A673 (cell line): Measurements from ENCODE around the gene RICTOR. TPM values are rescaled to one million over a fixed set of nuclear protein-coding genes. Genes with fewer than 3 reads are reported as not detected.

Source experiments
- BruUV-seq: library from RNA; stranded (reverse); fragments of 400-500 nt; replicated peaks from 2 replicates; lab custom pipeline; 2021; lab: Mats Ljungman, UMichigan
- CTCF ChIA-PET: fragments of 300-600 bp; sonication (Branson Sonifier 250); formaldehyde crosslinking; loops from one replicate; lab custom pipeline; 2022; ENCODE audit warnings: antibody characterized with exemption; lab: Charles Lee
- POLR2A ChIA-PET: fragments of 300-600 bp; sonication (Branson Sonifier 250); formaldehyde crosslinking; loops from one replicate; lab custom pipeline; 2022; ENCODE audit warnings: antibody characterized with exemption; ENCODE audit not compliant: low non-redundant PET; lab: Charles Lee
- DNase-seq: peaks from one replicate; pipeline ENCODE4 v3.0.0-alpha.2; 2015; ENCODE audit warnings: low spot score
- H3K27ac ChIP-seq: fragments of 200-600 bp; sonication (generic); 2 replicates; pipeline ENCODE4 v1.5.1; 2016; ENCODE audit warnings: mixed run types, low read depth, mild to moderate bottlenecking, mixed read lengths, antibody characterized with exemption, low read length; ENCODE audit not compliant: poor library complexity, severe bottlenecking
- H3K27me3 ChIP-seq: fragments of 200-600 bp; sonication (generic); replicated peaks from 2 replicates; pipeline ENCODE4 v1.6.1; 2017; ENCODE audit warnings: mixed run types, low read depth, mild to moderate bottlenecking, mixed read lengths, antibody characterized with exemption, low read length; ENCODE audit not compliant: insufficient read depth, poor library complexity
- H3K36me3 ChIP-seq: fragments of 200-600 bp; sonication (generic); 2 replicates; pipeline ENCODE4 v1.6.1; 2016; ENCODE audit warnings: mixed run types, mild to moderate bottlenecking, mixed read lengths, antibody characterized with exemption, low read length; ENCODE audit not compliant: insufficient read depth, poor library complexity, severe bottlenecking
- H3K4me1 ChIP-seq: fragments of 200-600 bp; sonication (generic); 2 replicates; pipeline ENCODE4 v1.6.1; 2017; ENCODE audit warnings: mixed run types, mild to moderate bottlenecking, mixed read lengths, antibody characterized with exemption, low read length; ENCODE audit not compliant: insufficient read depth, poor library complexity, severe bottlenecking
- H3K4me3 ChIP-seq: fragments of 200-600 bp; sonication (generic); 2 replicates; pipeline ENCODE4 v1.5.1; 2016; ENCODE audit warnings: low read depth, mixed run types, mild to moderate bottlenecking, mixed read lengths, low read length; ENCODE audit not compliant: poor library complexity, severe bottlenecking
- H3K9me3 ChIP-seq: fragments of 200-600 bp; sonication (generic); 2 replicates; pipeline ENCODE4 v1.6.1; 2016; ENCODE audit warnings: mixed run types, low read depth, mild to moderate bottlenecking, mixed read lengths, antibody characterized with exemption, low read length; ENCODE audit not compliant: poor library complexity, severe bottlenecking
- EZH2 ChIP-seq: fragments of 200-600 bp; sonication (generic); IDR thresholded peaks from 2 replicates; pipeline ENCODE4 v1.6.1; 2017; ENCODE audit warnings: borderline replicate concordance, low read depth, mild to moderate bottlenecking, mixed read lengths, antibody characterized with exemption, low read length; ENCODE audit not compliant: poor library complexity, severe bottlenecking
- intact Hi-C: fragments of 100-400 bp; cut with micrococcal nuclease; formaldehyde crosslinking; loops from one replicate; pipeline ENCODE4 v1.10.0; 2022; ENCODE audit not compliant: unreplicated experiment
- total RNA-seq: library from RNA; stranded (reverse); gene quantifications from 2 replicates; pipeline ENCODE4 v1.2.3, GENCODE V29; 2021
- TF ChIP-seq, protein P1 (sequence below): fragments of 300-800, 200-600 bp; sonication (generic); conservative IDR thresholded peaks from 2 replicates; pipeline ENCODE4 v1.5.1; 2017; ENCODE audit warnings: low read depth, mild to moderate bottlenecking, antibody characterized with exemption, low read length, moderate library complexity, mixed read lengths

The RICTOR gene
- total RNA-seq, 1 experiment from 2014 or later: 23.3 TPM

- no peak overlapping the region for H3K4me3 ChIP-seq
- H3K27me3 ChIP-seq: no peaks in the 10 kb centered on the region
- BruUV-seq: no TSS peak
- no peak for TF ChIP-seq EZH2
- TF ChIP-seq, protein P1, sequence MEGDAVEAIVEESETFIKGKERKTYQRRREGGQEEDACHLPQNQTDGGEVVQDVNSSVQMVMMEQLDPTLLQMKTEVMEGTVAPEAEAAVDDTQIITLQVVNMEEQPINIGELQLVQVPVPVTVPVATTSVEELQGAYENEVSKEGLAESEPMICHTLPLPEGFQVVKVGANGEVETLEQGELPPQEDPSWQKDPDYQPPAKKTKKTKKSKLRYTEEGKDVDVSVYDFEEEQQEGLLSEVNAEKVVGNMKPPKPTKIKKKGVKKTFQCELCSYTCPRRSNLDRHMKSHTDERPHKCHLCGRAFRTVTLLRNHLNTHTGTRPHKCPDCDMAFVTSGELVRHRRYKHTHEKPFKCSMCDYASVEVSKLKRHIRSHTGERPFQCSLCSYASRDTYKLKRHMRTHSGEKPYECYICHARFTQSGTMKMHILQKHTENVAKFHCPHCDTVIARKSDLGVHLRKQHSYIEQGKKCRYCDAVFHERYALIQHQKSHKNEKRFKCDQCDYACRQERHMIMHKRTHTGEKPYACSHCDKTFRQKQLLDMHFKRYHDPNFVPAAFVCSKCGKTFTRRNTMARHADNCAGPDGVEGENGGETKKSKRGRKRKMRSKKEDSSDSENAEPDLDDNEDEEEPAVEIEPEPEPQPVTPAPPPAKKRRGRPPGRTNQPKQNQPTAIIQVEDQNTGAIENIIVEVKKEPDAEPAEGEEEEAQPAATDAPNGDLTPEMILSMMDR: no peak
- no peaks in the 10 kb centered on the region for H3K36me3 ChIP-seq
- no peaks in the 10 kb centered on the region for H3K9me3 ChIP-seq
- H3K27ac ChIP-seq: no peak overlapping the region
- peaks cover 26% of the 10 kb centered on the region for H3K4me1 ChIP-seq
- CTCF ChIA-PET: no interaction called here
- POLR2A ChIA-PET: no interaction called here
- intact Hi-C loops: no loop called here
- DNase-seq: no peak
Observed at GRCh38 chr5:39021413-39021812, 52.8 kb downstream of the RICTOR start.

GRCh38 chr5:39020458-39020857 lies 53.7 kb downstream of the RICTOR start:
- no peak for DNase-seq
- intact Hi-C loops: no loop called here
- Histone ChIP-seq H3K27ac (no peak overlapping the region), H3K27me3 (no peaks in the 10 kb centered on the region), H3K4me3 (no peak overlapping the region), H3K36me3 (no peaks in the 10 kb centered on the region), H3K4me1 (peaks cover 26% of the 10 kb centered on the region), H3K9me3 (no peaks in the 10 kb centered on the region)
- BruUV-seq: no TSS peak
- TF ChIP-seq, protein P1: no peak
- no peak for TF ChIP-seq EZH2
- CTCF ChIA-PET: no interaction called here
- POLR2A ChIA-PET: no interaction called here

GRCh38 chr5:39019254-39019653 lies 54.9 kb downstream of the RICTOR start:
- intact Hi-C loops: no loop called here
- Histone ChIP-seq H3K27ac (no peak overlapping the region), H3K4me1 (peaks cover 20% of the 10 kb centered on the region), H3K4me3 (no peak overlapping the region), H3K27me3 (no peaks in the 10 kb centered on the region), H3K36me3 (no peaks in the 10 kb centered on the region), H3K9me3 (no peaks in the 10 kb centered on the region)
- no TSS peak for BruUV-seq
- DNase-seq: no peak
- TF ChIP-seq EZH2: no peak
- TF ChIP-seq, protein P1: no peak
- ChIA-PET POLR2A (no interaction called here), CTCF (no interaction called here)
